ENCODE measurements around the gene LMX1A.

The LMX1A gene

GRCh38 chr1:165281207-165281901, 75.2 kb downstream of the LMX1A start:
- in situ Hi-C loops (cut with HindIII; ENCODE audit: low sequenced_read_pairs) = no loop called here

- in situ Hi-C loops (cut with HindIII; ENCODE audit: low sequenced_read_pairs) = no loop called here
These were observed 76.6 kb downstream of the LMX1A start for GRCh38 chr1:165279882-165280281.

- in situ Hi-C loops (cut with HindIII; ENCODE audit: low sequenced_read_pairs) = no loop called here
These were observed 80.2 kb downstream of the LMX1A start for GRCh38 chr1:165276314-165276713.

GRCh38 chr1:165265196-165265838, 91.2 kb downstream of the LMX1A start:
- in situ Hi-C loops (cut with HindIII; ENCODE audit: low sequenced_read_pairs) = no loop called here

- in situ Hi-C loops (cut with HindIII; ENCODE audit: low sequenced_read_pairs) = no loop called here
These were observed 96.6 kb downstream of the LMX1A start for GRCh38 chr1:165259706-165260428.

GRCh38 chr1:165259236-165259635, 97.3 kb downstream of the LMX1A start:
- in situ Hi-C loops (cut with HindIII; ENCODE audit: low sequenced_read_pairs) = no loop called here

GRCh38 chr1:165257969-165258459, 98.5 kb downstream of the LMX1A start:
- in situ Hi-C loops (cut with HindIII; ENCODE audit: low sequenced_read_pairs) = no loop called here

- in situ Hi-C loops (cut with HindIII; ENCODE audit: low sequenced_read_pairs) = no loop called here
These were observed 101.5 kb downstream of the LMX1A start for GRCh38 chr1:165254896-165255625.

- in situ Hi-C loops (cut with HindIII; ENCODE audit: low sequenced_read_pairs) = no loop called here
These were observed 102.1 kb downstream of the LMX1A start for GRCh38 chr1:165254376-165254775.

- in situ Hi-C loops (cut with HindIII; ENCODE audit: low sequenced_read_pairs) = no loop called here
These were observed 102.7 kb downstream of the LMX1A start for GRCh38 chr1:165253818-165254254.

GRCh38 chr1:165248969-165249571, 107.4 kb downstream of the LMX1A start:
- in situ Hi-C loops (cut with HindIII; ENCODE audit: low sequenced_read_pairs) = no loop called here

GRCh38 chr1:165241952-165242351, 114.6 kb downstream of the LMX1A start:
- in situ Hi-C loops (cut with HindIII; ENCODE audit: low sequenced_read_pairs) = no loop called here

GRCh38 chr1:165241321-165241720, 115.2 kb downstream of the LMX1A start:
- in situ Hi-C loops (cut with HindIII; ENCODE audit: low sequenced_read_pairs) = no loop called here

- in situ Hi-C loops (cut with HindIII; ENCODE audit: low sequenced_read_pairs) = no loop called here
These were observed 116.0 kb downstream of the LMX1A start for GRCh38 chr1:165240492-165240891.

GRCh38 chr1:165239873-165240272, 116.6 kb downstream of the LMX1A start:
- in situ Hi-C loops (cut with HindIII; ENCODE audit: low sequenced_read_pairs) = no loop called here

- in situ Hi-C loops (cut with HindIII; ENCODE audit: low sequenced_read_pairs) = no loop called here
These were observed 120.7 kb downstream of the LMX1A start for GRCh38 chr1:165235777-165236291.

GRCh38 chr1:165235155-165235776, 121.2 kb downstream of the LMX1A start:
- in situ Hi-C loops (cut with HindIII; ENCODE audit: low sequenced_read_pairs) = no loop called here

- in situ Hi-C loops (cut with HindIII; ENCODE audit: low sequenced_read_pairs) = no loop called here
These were observed 122.4 kb downstream of the LMX1A start for GRCh38 chr1:165234149-165234548.

GRCh38 chr1:165228676-165229075, 127.8 kb downstream of the LMX1A start:
- in situ Hi-C loops (cut with HindIII; ENCODE audit: low sequenced_read_pairs) = no loop called here

- in situ Hi-C loops (cut with HindIII; ENCODE audit: low sequenced_read_pairs) = no loop called here
These were observed 128.3 kb downstream of the LMX1A start for GRCh38 chr1:165228111-165228655.
